Pulmonary artery endothelial cell (primary cell): ENCODE measurements around the gene RASAL2. TPM values are rescaled to one million over a fixed set of nuclear protein-coding genes. Genes with fewer than 3 reads are reported as not detected.
"Not testable (repeated sequence)": the region's sequence is repeated elsewhere in the genome, so short reads cannot be mapped to it uniquely, and the experiment has no call there.

Experiments
- DNase-seq: peaks from one replicate; pipeline ENCODE4 v3.0.0-alpha.2; 2011; ENCODE audit warnings: low read depth, low spot score
- total RNA-seq: library from RNA; depleted of rRNA; stranded (reverse); fragments of >200 nt; gene quantifications from 2 replicates; pipeline ENCODE4 v1.2.3, GENCODE V29; 2014

The RASAL2 gene
- total RNA-seq, 1 donor from 2014 or later = 13.5 TPM

DNA sequence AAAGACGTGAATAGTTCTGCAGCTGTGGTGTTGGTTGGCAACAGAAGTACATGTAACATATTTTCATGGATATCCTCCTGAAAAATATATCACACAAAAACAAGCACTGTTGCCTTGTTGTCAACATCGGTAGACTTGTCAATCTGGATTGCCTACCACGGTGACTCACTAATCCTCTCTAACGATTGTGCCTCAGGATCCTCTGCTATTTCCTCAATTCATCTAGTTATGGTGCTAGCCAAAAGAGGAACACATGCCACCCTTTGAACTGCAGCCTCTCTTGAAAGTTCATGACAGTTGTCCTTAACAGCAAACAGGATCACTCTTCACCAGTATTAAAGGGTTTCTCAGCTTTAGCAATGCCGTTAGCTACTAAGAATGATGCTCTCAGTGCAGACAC is 25.7 kb downstream of the RASAL2 start:
- no peak for DNase-seq

DNA sequence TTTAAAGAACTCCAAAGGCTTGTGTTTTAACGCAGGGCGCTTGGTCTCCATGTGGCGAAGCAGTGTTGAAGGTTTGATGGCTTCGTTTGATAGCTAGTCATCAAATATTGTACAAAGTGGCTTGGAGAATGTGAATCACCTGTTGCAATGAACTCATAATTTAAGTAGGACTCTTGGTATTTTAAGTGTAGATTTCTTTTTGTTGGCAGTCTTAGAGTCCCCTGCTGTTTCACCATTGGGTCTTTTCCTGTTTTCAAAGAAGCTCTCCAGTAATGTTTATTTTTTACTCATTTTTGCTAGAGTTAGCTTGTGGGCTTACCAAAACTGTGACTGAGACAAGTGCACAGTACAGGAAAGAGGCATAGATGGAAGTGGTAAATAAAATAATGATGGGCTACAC is 26.2 kb downstream of the RASAL2 start:
- no peak for DNase-seq

DNA sequence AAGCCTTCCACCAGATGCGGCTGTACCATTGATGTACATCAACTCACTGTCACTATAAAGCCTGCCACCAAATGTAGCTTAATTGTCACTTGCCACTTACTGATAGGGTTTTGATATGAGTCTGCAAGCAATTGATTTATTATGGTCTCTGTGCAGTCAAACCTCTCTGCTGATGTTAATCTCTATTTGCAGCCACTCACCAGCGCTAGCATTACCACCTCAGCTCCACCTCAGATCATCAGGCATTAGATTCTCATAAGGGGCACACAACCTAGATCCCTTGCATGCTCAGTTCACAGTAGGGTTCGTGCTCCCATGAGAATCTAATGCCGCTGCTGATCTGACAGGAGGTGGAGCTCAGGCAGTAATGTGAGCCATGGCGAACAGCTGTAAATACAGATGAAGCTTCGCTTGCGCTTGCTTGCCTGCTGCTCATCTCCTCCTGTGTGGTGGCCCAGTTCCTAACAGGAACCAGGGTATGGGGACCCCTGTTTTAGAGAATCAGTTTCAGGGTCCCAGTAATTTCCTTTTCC is 26.7 kb downstream of the RASAL2 start:
- not testable (repeated sequence) for DNase-seq

DNA sequence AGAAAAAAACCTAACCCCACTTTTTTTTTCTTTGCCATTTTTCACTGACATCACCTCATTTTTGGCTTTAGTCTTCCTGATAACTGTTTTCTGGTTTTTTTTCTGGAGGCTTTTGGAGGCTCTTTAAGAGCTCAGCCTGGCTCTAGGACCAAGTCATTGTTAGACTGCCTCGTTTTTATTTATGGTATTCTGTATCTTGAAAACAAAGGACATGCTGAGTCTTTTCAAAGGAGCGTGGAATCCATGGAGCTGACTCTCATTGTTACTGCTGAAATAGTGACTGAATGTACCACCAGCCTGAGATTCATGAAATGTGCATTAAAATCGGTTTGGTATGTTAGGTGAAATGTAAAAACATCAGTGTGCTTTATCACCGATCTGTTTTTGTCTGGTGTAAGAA is 28.0 kb downstream of the RASAL2 start:
- DNase-seq = no peak

DNA sequence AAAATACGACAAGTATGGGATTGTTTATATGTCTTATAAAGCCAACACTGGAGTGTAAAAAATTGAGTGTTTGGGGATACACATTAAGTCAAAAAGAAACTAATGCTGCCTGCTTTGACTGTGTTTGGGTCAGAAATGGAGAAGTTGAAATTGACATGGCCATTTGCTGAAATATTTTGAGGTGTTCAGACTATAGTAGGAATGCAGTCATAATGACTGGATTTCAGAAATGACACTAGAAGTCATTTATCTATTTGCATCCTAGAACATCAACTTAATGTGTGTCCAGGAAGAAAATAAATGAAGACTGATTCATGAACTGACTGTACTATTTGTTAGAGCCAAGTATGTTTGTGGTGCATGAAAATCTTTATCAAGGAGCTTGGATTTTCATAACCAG is 28.4 kb downstream of the RASAL2 start:
- DNase-seq = no peak

DNA sequence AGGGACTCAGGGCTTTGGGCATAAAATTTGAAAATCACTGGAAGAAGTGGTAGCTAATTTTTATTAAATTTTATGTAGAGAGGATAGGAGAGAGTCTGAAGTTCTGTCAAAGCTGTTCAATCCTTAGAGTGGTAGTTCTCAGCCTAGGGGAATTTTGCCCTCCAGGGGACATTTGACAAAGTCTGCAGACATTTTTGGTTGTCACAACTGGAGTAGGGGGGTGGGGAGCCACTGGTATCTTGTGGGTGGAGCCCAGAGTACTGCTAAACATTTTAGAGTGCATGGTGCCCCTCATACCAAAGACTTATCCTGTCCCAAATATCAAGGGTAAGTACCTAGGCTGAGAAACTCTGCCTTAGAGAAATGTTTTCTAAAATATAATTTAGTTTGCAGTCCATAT is 30.2 kb downstream of the RASAL2 start:
- no peak for DNase-seq

DNA sequence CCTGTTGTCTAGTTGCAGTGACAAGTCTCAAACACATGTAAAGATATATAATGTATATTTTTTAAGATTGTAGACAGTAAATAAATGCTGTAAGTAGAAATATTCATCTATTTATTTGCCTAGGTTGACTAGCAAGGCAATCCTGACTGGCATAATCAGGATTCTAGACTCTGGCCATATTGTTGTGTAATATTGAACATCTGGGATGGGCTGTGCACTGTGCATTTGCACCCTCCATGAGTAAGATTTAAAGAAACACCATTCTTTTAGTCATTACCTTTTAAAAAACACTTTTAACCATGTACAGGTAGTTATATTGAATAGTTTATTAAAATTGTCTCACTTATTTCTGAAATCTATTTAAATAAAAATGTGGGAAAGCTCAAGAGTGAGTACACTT is 32.4 kb downstream of the RASAL2 start:
- DNase-seq = no peak

DNA sequence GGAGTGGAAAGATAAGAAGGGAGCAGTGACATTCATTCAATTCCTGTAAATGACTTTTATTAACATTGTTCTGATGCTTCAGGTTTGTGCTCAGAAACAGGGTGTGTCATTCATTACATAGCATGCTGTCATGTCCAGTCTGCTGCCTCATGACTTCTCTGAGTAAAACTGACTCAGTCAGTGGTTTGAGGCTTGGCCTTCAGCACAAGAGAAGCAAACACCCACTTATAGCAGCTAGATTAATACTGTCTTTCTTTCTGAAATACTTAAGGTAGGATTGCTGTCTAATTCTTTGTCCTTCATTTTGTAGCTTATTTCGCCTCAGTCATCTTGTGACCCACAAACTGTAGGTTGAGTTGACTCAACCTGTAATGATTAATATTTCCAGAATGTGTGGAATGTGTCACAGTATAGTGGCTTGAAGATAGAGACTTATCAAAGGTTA is 32.9 kb downstream of the RASAL2 start:
- peak; percentile 1 for DNase-seq

DNA sequence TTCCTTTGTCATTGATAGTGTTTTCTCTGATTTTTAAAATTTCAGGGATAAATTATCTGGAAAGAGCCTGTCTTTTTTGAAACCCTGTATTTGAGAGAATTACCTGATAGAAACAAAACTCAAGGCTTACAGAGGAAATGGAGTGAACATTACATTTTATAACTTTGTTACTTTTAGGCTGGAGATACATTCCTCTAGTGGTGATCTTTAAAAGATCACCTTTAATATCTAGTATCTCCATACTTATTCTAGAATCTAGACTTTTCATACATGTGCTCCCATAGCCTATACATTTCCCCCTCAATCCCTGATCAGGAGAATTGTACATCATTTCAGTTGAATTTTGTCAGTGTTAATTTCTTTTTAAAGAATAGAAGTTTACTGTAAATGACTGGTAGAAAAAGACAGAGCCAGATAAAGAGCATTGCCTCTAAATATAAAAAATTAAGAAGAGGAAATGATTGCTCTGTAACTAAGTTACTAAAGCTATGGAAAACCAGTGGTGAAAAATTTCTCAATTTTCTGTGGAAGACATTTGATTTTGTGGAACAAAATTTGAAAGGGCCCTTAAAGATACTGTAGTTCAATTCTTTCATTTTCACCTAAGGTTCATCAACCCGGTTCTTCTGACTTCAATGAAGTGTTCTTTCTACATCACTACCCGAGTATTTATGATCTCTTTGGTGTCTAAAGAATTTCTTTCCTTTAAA is 33.7 kb downstream of the RASAL2 start:
- DNase-seq = no peak

DNA sequence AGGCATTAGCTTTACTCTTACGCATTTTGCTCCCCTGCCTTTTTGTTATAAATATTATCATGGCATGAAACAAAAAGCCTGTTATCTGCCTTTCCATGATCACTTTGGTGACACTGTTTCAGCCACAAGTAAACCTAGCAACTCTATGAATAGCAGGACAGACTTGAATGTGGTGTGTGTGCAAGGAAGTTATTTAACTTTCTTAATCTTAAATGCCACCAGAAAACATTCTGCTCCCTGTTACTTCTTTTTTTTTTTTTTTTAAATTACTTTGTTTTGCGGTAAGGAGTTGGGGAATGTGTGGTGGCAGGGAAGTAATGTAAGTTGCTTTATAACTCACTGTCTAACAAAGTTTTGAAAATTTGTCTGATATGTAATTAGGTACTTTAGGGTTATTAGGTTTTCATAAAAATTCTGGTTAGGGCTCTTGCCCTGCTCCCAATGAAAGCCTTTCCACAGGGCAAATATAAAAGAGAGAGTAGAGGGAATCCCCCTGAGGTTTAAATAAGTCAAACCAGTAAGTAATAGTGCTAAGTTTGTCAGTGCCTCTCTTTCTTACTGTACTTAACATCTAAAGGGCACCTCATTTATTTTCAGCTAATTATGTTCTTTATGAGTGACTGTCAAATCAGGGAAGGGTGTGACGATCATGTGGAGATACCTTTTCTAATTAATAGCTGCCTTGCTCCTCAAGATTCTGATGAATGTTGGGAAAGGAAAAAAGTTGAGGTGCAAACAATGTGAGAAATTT is 39.5 kb downstream of the RASAL2 start:
- DNase-seq = no peak

DNA sequence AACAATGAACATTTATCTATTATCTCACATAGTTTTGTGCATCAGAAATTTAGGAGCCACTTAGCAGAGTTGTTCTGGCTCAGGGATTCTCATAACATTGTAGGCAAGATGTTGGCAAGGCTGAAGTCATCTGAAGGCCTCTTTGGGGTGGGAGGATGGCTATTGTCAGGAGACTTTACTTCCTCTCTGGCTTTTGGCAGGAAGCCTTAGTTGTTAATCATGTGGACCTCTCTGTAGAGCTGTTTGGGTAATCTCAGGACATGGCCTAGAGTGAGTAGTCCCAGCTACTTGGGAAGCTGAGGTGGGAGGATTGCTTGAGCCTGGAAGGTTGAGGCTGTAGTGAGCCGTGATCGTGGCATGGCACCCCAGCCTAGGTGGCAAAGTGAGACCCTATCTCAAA is 40.2 kb downstream of the RASAL2 start:
- DNase-seq = peak; percentile 37

DNA sequence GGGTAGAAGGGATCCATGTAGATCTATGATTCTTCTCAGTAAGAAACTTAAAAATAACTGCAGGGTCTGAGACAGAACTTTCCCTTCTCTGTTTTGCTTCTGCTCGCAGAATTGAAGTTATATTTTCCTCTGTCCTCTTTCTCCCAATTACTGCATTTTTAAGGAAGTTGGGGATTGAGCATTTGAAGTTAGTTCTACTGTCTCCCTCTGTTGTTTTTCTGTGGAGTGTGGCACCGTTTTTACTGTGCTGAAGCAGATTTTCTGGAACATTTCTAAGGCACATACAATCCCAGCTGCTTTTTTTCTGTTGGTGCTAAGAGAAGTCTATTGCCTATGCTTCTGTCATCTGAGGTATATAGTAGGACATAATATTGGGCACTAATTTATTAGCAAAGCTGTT is 43.3 kb downstream of the RASAL2 start:
- DNase-seq = no peak

DNA sequence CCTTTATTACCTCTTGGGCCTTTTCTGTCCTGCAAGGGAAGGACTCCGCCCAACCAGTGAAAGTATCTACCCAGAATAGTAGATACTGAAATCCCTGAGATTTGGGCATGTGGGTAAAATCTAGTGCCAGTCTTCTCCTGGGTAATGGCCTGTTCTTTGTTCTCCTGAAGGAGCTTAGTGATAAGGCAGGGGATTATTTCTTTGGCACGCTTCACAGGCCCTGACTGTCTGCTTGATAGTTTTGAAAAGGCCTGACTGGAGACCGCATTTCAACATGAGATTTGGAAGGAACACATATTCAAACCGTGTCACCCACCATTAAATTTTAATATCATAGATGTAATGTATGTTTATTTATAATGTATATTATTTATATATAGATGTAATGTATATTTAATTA is 48.9 kb downstream of the RASAL2 start:
- DNase-seq = no peak

DNA sequence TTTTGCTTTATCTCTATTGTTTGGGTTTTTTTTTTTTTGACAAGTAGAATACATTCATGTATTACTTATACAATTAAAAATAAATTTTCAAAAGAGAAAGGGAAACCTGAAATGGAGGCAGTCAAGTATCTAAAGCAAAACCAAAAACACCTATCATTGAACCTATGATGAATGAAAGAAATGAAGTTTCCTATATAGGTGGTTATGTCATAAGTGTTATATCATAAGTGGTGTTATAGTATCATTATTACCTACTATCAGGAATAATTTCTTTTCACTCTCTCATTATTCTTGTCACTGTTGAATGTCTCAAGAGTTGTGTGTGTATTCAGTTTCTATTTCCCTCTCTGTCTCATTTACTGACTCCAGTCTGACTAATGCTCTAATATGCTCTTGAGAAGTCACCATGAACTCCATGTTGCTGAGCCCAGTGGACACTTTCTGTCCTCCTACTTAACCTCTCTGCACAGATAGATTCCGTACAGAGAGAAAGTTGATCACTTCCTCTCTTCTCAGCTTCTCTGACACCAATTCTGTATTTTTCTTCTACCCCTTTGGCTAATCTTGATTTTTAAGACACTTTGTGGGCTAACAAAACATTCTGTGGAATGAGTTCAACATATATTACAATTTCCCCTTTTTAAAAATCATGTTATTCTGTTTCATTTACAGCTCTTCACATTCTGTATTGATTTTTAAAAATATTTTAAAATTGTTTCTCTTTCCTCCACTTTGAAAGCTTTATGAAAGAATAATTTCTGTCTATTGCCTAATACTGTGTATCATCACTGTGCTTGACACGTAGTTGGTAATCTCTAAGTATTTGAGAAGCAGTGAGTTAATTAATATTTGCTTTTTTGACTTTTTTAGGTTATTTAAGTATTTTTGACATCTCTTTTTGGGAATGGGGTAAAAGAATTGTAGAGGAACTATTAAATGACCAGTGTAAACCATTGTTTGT is 50.1 kb downstream of the RASAL2 start:
- DNase-seq = no peak

DNA sequence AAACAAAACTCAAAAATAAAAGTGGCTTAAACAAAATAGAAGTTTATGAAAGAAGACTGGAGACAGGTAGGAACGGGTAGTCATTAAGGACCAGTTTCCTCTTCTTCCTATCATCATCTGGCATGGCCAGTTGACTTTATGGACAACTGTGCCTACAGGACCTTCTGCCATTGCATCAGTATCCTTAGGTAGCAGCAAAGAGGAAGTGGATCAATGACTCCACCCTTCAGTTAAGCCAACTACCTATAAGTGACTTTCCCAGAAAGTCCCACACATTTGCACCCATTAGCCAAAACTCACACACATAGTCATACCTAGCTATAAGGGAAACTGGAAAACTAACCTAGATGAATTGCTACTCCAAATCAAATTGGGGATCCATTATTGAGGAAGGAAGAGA is 51.7 kb downstream of the RASAL2 start:
- no peak for DNase-seq

DNA sequence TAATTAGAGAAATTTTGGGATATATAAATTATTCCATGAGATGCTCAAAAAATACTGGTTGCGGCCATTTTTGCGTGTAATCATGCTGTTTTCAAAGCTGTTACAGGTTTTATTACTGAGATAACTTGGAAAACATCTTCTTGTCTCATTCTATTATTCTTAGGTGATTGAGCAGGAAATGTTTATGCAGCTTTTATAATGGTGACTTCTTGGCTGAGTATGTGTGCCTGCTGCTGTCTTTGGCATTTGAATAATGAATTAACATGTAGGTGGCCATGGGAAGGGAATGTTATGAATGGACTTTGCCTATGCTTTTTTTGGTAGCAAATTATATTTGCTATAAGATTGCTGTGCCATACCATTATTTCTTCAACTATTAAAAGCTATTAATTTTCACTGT is 52.5 kb downstream of the RASAL2 start:
- DNase-seq = no peak

DNA sequence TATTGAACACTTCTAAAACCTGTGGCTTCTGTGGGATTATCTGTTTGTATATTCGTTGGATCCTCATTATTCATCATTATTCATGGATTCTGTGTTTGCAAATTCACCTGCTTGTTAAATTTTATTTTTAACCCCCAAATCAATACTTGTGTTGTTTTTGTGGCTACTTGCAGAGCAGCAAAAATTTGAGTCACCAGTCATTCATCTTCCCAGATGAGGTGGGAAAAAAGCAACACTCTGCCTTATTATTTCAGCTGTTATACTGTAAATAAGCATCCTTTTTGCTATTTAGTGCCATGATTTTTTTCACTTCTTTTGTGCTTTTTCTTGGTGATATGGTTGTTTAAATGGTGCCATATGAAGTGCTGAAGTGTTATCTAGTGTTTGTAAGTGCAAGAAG is 56.7 kb downstream of the RASAL2 start:
- no peak for DNase-seq

DNA sequence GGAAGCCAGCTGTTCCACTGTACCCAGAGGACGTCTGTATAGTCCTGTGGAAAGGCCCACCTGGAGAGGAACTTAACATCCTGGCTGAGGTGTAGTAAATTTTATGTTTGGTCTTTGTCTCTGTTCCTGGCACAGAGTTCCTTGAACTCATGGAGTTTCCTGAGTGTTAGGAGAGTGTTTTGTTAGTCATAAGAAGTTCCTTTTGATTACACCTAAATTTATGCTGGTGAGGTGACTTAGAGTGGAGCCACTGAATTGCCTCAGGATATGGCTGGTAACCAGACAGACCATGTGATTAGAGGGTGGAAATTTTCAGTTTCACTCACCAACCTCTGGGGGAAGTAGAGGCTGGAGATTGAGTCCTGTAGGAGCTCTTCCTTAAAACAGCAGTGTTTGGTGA is 57.9 kb downstream of the RASAL2 start:
- no peak for DNase-seq

DNA sequence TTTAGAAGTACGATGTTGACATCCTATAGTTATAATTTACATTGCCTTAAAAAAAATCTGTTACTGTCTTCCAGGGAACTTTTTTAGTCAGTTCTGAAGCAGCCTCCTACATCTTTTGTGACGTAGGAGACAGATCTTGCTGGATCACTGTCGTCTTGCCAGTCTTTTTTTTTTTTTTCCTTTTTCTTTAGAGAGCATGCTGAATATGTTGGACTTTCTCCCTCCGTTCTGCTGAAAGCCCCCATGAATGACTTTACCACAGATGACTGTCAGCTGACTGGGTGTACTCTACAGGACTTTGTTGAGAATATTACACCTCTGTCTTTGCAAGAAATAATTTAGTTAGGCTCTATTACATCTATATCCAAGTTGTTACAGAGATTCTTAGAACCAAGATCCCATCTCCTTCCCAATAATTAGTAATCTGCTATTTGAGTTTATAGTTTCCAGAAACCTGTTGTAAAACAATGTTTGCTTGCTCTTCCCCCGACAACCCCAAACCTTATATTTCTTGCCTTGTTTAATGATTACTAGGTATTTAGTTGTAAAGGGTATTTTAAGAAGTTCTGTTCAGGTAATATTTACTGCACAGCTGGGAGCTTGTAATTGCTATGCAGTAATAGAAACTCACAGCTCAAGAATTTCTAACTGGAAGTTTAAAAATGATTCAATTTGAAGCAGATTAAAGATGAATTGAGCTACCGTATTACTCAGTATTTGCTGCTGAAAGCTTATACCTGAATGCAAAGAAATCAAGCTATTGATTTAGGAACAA is 61.8 kb downstream of the RASAL2 start:
- no peak for DNase-seq

DNA sequence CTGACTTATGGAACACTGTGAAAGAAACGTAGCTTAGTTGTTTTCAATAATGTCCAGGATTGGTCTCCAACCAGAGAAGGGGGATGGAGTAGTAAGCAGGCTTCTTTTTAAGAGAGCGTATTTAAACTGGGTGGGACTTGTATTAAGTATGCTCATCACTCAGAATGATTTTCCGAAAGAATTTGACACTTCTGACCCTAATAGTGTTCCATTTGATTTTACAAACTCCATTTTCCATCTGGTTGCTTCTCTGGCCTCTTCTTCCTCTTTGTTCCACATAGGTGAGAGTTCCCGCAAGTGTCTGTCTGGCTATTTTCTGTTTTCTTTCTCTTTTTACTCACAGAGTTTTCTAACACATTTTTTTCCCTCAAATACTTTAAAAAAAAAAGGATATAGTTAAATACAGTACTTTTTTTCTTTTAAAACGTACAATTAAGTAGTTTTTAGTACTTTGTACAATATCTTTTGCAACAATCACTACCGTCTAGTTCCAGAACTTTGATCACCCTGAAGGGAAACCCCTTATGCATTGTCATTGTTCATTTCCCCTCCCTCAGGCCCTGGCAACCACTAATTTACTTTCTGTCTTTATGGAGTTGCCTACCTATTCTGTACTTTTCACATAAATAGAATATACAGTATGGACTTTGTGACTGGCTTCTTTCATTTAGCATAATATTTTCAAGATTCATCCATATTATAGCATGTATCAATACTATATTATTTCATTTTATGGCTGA is 67.0 kb downstream of the RASAL2 start:
- DNase-seq = no peak
